ENCODE measurements around the gene CACNA1E.

DNA sequence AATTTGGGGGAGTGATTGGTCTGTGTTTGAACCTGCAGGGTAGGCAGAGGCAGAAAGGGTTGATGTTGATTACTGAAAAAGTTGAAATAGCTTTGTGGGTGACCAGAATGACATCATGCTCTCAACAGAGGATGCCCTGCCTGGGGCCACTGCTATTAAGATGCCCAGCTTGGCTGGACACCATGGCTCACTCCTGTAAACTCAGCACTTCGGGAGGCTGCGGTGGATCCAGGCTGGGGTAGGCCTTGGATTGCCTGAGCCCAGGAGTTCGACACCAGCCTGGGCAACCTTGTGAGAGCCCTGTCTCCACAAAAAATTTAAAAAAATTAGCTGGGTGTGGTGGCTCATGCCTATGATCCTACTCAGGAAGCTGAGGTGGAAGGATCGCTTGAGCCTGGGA, 42.8 kb upstream of the CACNA1E start:
- TF ChIP-seq, protein P1, sequence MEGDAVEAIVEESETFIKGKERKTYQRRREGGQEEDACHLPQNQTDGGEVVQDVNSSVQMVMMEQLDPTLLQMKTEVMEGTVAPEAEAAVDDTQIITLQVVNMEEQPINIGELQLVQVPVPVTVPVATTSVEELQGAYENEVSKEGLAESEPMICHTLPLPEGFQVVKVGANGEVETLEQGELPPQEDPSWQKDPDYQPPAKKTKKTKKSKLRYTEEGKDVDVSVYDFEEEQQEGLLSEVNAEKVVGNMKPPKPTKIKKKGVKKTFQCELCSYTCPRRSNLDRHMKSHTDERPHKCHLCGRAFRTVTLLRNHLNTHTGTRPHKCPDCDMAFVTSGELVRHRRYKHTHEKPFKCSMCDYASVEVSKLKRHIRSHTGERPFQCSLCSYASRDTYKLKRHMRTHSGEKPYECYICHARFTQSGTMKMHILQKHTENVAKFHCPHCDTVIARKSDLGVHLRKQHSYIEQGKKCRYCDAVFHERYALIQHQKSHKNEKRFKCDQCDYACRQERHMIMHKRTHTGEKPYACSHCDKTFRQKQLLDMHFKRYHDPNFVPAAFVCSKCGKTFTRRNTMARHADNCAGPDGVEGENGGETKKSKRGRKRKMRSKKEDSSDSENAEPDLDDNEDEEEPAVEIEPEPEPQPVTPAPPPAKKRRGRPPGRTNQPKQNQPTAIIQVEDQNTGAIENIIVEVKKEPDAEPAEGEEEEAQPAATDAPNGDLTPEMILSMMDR (conservative IDR thresholded peaks at IDR 0.05): no peak
- no peak for TF ChIP-seq ZFX (IDR thresholded peaks at IDR 0.05)
